Endothelial cell (in vitro differentiated cells): Measurements from ENCODE around the gene TTC7B. TPM values are rescaled to one million over a fixed set of nuclear protein-coding genes. Genes with fewer than 3 reads are reported as not detected.
A peak's percentile ranks its signal among the peaks of the same experiment; 100 is the strongest.

ENCODE experiments used
- DNase-seq: peaks from one replicate; pipeline ENCODE4 v3.0.0; 2021; ENCODE audit warnings: low spot score
- H3K27ac Mint-ChIP-seq: one replicate; pipeline ENCODE4 v1.8.0; 2021; ENCODE audit warnings: mixed read lengths, inconsistent platforms; ENCODE audit not compliant: unreplicated experiment
- H3K27me3 Mint-ChIP-seq: one replicate; pipeline ENCODE4 v1.8.0; 2021; ENCODE audit warnings: mild to moderate bottlenecking, moderate library complexity, mixed read lengths, inconsistent platforms; ENCODE audit not compliant: unreplicated experiment
- H3K36me3 Mint-ChIP-seq: one replicate; pipeline ENCODE4 v1.8.0; 2021; ENCODE audit warnings: mild to moderate bottlenecking, low read depth, mixed read lengths, inconsistent platforms; ENCODE audit not compliant: unreplicated experiment
- H3K4me1 Mint-ChIP-seq: one replicate; pipeline ENCODE4 v1.8.0; 2021; ENCODE audit warnings: mild to moderate bottlenecking, mixed read lengths, inconsistent platforms; ENCODE audit not compliant: unreplicated experiment
- H3K4me3 Mint-ChIP-seq: one replicate; pipeline ENCODE4 v1.8.0; 2021; ENCODE audit warnings: mild to moderate bottlenecking, mixed read lengths, inconsistent platforms; ENCODE audit not compliant: unreplicated experiment
- H3K9me3 Mint-ChIP-seq: one replicate; pipeline ENCODE4 v1.8.0; 2021; ENCODE audit warnings: mixed read lengths, inconsistent platforms; ENCODE audit not compliant: unreplicated experiment
- CTCF ChIP-seq: fragments of 200-600 bp; sonication (generic); IDR thresholded peaks from one replicate; pipeline ENCODE4 v1.5.0; 2021; ENCODE audit warnings: antibody characterized with exemption; ENCODE audit not compliant: unreplicated experiment
- total RNA-seq: library from RNA; stranded (reverse); fragmentation: NEBNext Ultra II Directional; extraction: Animal tissue kit (Norgen Biotek cat#: 25700); gene quantifications from one replicate; pipeline ENCODE4 v1.2.1, GENCODE V29; 2021; ENCODE audit not compliant: unreplicated experiment

Gene TTC7B
- total RNA-seq, 1 donor from 2014 or later = 93.5 TPM

GRCh38 chr14:90608929-90609341, 207.3 kb downstream of the TTC7B start:
- no peak overlapping the region for H3K4me3 Mint-ChIP-seq
- H3K27me3 Mint-ChIP-seq = no peaks in the 10 kb centered on the region
- TF ChIP-seq CTCF = no peak
- peaks cover 53% of the 10 kb centered on the region for H3K4me1 Mint-ChIP-seq
- H3K9me3 Mint-ChIP-seq = no peaks in the 10 kb centered on the region
- DNase-seq = no peak
- H3K36me3 Mint-ChIP-seq = peaks cover 23% of the 10 kb centered on the region
- H3K27ac Mint-ChIP-seq = no peak overlapping the region

GRCh38 chr14:90608281-90608680, 207.9 kb downstream of the TTC7B start:
- H3K4me1 Mint-ChIP-seq = peaks cover 52% of the 10 kb centered on the region
- H3K27me3 Mint-ChIP-seq = no peaks in the 10 kb centered on the region
- no peak overlapping the region for H3K27ac Mint-ChIP-seq
- no peak overlapping the region for H3K4me3 Mint-ChIP-seq
- H3K36me3 Mint-ChIP-seq = peaks cover 20% of the 10 kb centered on the region
- DNase-seq = no peak
- no peak for TF ChIP-seq CTCF
- no peaks in the 10 kb centered on the region for H3K9me3 Mint-ChIP-seq

- Mint-ChIP-seq H3K27ac (no peak overlapping the region), H3K4me3 (no peak overlapping the region), H3K9me3 (no peaks in the 10 kb centered on the region), H3K36me3 (peaks cover 20% of the 10 kb centered on the region), H3K4me1 (peaks cover 48% of the 10 kb centered on the region), H3K27me3 (peaks cover 3% of the 10 kb centered on the region)
- TF ChIP-seq CTCF = no peak
- DNase-seq = no peak
Measured at GRCh38 chr14:90607141-90607540, 209.1 kb downstream of the TTC7B start.

- no peak overlapping the region for H3K4me3 Mint-ChIP-seq
- no peaks in the 10 kb centered on the region for H3K9me3 Mint-ChIP-seq
- H3K36me3 Mint-ChIP-seq = peaks cover 16% of the 10 kb centered on the region
- H3K27ac Mint-ChIP-seq = peak overlapping the region; percentile 2
- DNase-seq = no peak
- peaks cover 41% of the 10 kb centered on the region for H3K4me1 Mint-ChIP-seq
- no peak for TF ChIP-seq CTCF
- peaks cover 3% of the 10 kb centered on the region for H3K27me3 Mint-ChIP-seq
Measured at GRCh38 chr14:90606434-90606833, 209.8 kb downstream of the TTC7B start.

GRCh38 chr14:90605430-90605829, 210.8 kb downstream of the TTC7B start:
- TF ChIP-seq CTCF = no peak
- H3K27me3 Mint-ChIP-seq = peaks cover 3% of the 10 kb centered on the region
- no peaks in the 10 kb centered on the region for H3K9me3 Mint-ChIP-seq
- H3K4me3 Mint-ChIP-seq = peak overlapping the region; percentile 29
- peaks cover 10% of the 10 kb centered on the region for H3K36me3 Mint-ChIP-seq
- no peak for DNase-seq
- H3K27ac Mint-ChIP-seq = peak overlapping the region; percentile 78
- peaks cover 31% of the 10 kb centered on the region for H3K4me1 Mint-ChIP-seq
